C4-2B (cell line): Measurements from ENCODE around the gene OR7A5.

Source experiments
- H3K27ac ChIP-seq: fragments of 450-650 bp; 2 replicates; pipeline ENCODE4 v1.5.1; 2017
- ZFX ChIP-seq: fragments of 450-650 bp; IDR thresholded peaks from 2 replicates; pipeline ENCODE4 v1.6.1; 2017
- TF ChIP-seq, protein P1 (sequence below): fragments of 450-650 bp; conservative IDR thresholded peaks from 2 replicates; pipeline ENCODE4 v1.5.1; 2017; ENCODE audit warnings: mild to moderate bottlenecking

The OR7A5 gene

DNA sequence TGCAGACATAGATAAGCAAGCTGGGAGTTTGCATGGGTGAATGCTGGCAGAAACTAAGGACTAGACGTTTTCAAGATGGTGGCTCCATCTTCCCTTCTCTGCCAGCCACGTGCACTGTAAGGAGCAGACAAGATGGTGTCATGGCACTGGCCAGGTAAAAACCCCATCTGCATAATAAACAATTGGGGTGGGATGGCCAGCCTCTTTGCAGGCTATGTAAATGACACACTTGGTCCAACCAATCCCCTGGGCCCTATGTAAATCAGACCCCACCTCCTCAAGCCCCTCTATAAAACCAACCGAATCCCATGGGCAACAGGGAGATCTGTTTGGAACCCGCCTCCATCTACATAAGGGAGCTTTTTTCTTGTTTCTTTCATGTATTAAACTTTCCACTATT, 2.4 kb upstream of the OR7A5 start:
- no peak overlapping the region for H3K27ac ChIP-seq
- TF ChIP-seq ZFX = no peak
- TF ChIP-seq, protein P1, sequence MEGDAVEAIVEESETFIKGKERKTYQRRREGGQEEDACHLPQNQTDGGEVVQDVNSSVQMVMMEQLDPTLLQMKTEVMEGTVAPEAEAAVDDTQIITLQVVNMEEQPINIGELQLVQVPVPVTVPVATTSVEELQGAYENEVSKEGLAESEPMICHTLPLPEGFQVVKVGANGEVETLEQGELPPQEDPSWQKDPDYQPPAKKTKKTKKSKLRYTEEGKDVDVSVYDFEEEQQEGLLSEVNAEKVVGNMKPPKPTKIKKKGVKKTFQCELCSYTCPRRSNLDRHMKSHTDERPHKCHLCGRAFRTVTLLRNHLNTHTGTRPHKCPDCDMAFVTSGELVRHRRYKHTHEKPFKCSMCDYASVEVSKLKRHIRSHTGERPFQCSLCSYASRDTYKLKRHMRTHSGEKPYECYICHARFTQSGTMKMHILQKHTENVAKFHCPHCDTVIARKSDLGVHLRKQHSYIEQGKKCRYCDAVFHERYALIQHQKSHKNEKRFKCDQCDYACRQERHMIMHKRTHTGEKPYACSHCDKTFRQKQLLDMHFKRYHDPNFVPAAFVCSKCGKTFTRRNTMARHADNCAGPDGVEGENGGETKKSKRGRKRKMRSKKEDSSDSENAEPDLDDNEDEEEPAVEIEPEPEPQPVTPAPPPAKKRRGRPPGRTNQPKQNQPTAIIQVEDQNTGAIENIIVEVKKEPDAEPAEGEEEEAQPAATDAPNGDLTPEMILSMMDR = no peak

DNA sequence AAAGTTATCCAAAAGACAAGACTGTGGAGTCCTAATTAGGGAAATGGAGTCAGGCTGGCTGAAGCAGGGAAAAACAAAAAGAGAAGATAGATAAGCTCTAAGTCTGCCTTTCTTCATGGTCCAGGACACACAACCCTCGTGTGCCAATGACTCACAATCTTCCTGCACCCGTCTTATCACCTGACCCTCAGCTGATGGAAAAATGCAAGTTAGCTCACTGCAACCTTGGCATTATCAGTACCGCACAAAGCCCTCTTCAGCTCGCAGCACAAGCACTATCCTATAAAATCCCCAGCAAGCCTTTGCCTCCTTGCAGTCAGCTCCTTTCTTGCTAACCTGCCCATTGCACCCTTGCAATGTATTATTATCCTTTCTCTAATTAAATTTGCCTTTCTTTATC, 4.3 kb downstream of the OR7A5 start:
- H3K27ac ChIP-seq = no peak overlapping the region
- TF ChIP-seq ZFX = no peak
- TF ChIP-seq, protein P1 = no peak

DNA sequence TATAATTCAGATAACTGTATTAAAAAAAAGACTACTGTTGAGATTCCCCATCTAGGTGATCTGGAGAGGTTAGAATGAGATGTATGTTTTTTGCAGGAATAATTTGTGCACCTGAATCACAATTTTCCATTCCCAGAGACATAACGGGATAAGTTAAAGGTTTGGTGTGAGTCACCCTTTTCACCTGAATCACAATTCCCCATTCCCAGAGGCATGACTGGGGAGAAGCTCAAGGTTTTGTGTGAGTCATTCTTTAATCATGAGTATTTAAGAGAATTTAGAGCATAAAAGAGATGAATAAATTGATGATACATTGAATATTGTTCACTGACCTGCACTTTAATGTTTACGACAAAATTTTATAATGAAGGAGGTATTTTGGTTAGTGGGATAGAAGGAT, 9.0 kb downstream of the OR7A5 start:
- TF ChIP-seq, protein P1 = no peak
- no peak for TF ChIP-seq ZFX
- H3K27ac ChIP-seq = no peak overlapping the region

DNA sequence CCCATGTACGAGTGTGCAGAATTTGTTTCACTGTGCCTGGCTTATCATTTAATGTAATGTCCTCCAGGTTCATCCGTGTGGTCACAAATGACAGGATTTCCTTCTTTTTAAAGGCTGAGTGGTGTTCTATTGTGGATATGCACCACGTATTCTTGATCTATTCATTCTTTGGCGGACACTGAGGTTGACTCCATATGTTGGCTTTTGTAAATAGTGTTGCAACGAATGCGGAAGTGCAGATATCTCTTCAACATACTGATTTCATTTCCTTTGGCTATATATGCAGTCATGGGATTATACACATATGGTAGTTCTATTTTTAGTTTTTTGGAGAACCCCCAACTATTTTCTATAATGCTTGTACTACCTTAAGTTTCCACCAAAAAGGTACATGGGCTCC, 13.0 kb downstream of the OR7A5 start:
- no peak overlapping the region for H3K27ac ChIP-seq
- no peak for TF ChIP-seq ZFX
- TF ChIP-seq, protein P1 = no peak

DNA sequence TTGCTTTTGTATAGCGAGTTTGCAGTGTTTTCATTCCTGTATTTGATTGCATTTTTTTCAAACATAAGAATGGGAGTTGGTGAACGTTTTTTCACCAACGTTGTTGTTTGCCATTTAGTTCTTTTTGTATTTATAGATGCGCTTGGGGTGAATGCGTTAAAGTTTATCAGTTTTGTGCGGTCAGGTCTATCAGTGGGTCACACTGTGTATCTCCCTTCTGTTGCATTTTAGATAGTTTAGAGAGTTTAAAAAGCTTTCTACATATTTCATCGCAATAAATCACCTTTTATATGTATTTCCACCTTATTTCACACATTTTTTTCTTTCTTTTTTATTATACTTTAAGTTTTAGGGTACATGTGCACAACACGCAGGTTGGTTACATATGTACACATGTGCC, 16.4 kb downstream of the OR7A5 start:
- TF ChIP-seq ZFX = no peak
- TF ChIP-seq, protein P1 = no peak
- no peak overlapping the region for H3K27ac ChIP-seq

DNA sequence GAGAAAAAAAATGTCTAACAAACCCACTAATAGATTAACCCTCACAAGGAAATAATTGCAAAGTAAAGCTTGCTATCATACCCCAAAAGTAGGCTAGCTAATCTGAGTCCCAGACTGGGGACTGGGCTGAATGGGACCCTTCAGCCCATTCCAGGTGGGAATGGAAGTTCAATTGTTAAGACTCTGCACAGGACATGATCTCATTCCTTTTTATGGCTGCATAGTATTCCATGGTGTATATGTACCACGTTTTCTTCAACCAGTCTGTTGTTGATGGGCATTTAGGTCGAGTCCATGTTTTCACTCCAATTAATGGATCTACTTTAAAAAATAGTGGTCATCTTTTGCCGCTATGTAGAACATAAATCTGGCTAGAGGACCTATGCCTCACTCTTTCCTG, 17.9 kb downstream of the OR7A5 start:
- no peak overlapping the region for H3K27ac ChIP-seq
- TF ChIP-seq ZFX = no peak
- TF ChIP-seq, protein P1 = no peak

DNA sequence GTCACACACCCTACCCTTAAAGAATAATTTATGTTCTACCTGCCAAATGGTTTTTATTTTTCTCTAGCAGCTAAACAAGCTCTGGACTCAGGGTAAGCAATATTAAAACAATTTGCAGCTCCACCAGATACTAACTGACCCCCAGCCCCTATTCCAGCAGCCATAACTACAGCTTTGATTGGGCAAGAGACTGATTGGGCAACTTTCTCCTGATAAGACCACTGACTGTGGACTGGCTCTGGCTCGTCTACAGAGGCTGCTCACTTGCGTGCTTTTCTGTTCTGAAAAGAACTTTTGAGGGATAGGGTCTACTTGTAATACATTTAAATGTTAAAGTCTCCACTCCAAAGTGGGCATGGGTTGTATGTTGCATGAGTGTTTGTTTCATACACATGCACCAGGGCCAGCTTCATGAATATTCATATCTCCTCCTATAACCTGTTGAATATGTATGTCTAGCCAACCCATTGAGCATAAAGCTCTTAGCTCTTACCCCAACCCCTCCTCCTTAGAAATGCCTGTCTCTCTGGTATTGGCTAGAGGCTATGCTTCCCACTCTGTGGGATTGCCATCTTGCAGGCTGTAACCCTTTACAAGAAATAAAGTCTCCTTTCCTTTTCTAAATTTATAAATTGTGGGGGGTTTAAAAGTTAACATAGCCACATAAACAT, 19.9 kb downstream of the OR7A5 start:
- TF ChIP-seq, protein P1 = no peak
- TF ChIP-seq ZFX = no peak
- no peak overlapping the region for H3K27ac ChIP-seq
